Lower leg skin (tissue), 3 donors: ENCODE results near the gene DLG3.

Experiments used
- CTCF ChIP-seq, 3 donors: fragments of 450-650 bp; IDR thresholded peaks; one replicate each; pipeline ENCODE4 v1.5.1; 2016; ENCODE audit warnings: antibody characterized with exemption in 3 of 3, mild to moderate bottlenecking in 3 of 3, moderate library complexity in 2 of 3
- POLR2A ChIP-seq, 2 donors: fragments of 450-650 bp; IDR thresholded peaks; one replicate each; pipeline ENCODE4 v1.6.1; 2016 to 2017; ENCODE audit warnings: antibody characterized with exemption in 2 of 2, mild to moderate bottlenecking in 1 of 2, moderate library complexity in 1 of 2

GRCh38 chrX:70505451-70505841 is 60.8 kb downstream of the DLG3 start:
- TF ChIP-seq CTCF (IDR thresholded peaks at IDR 0.05): no peak
- TF ChIP-seq POLR2A (IDR thresholded peaks at IDR 0.05): no peak
